Right cardiac atrium (tissue), 5 donors: Measurements from ENCODE around the gene USP3. TPM values are rescaled to one million over a fixed set of nuclear protein-coding genes. Genes with fewer than 3 reads are reported as not detected.

Experiments
- ATAC-seq, 2 donors: fragments of 200-7000 bp; cut with Tn5 transposase; one replicate each; pipeline versions ENCODE4 v1.8.0 to v1.9.1; 2020; ENCODE audit warnings: moderate library complexity in 2 of 2, mild to moderate bottlenecking in 1 of 2
- DNase-seq, 3 donors: peaks; one replicate each; pipeline ENCODE4 v3.0.0-alpha.2; 2020
- H3K27ac ChIP-seq: one replicate; pipeline ENCODE4 v1.5.1; 2013; ENCODE audit warnings: mild to moderate bottlenecking, low read length, control low read depth, moderate library complexity
- H3K27me3 ChIP-seq: one replicate; pipeline ENCODE4 v1.6.1; 2013; ENCODE audit not compliant: control insufficient read depth, insufficient read depth
- H3K4me1 ChIP-seq: one replicate; pipeline ENCODE4 v1.6.1; 2013; ENCODE audit warnings: low read length; ENCODE audit not compliant: control insufficient read depth, insufficient read depth
- H3K4me3 ChIP-seq: one replicate; pipeline ENCODE4 v1.5.1; 2013; ENCODE audit warnings: low read length, control low read depth
- H3K9me3 ChIP-seq: one replicate; pipeline ENCODE4 v1.6.1; 2013; ENCODE audit warnings: low read length; ENCODE audit not compliant: control insufficient read depth
- WGBS: extraction: QIAGEN DNeasy Blood & Tissue Kit; methylation state at CpG from one replicate; pipeline ENCODE4 v1.1.7; 2013; 5-methylcytosine and 5-hydroxymethylcytosine counted together
- intact Hi-C, 4 donors: fragments of 100-400 bp; cut with DNase I; formaldehyde crosslinking; loops; one replicate each; pipeline versions ENCODE4 v1.11.0 to v1.14.0; 2022 to 2023
- polyA plus RNA-seq: library from polyadenylated mRNA; stranded (reverse); fragments of 200-250 nt; gene quantifications from one replicate; pipeline ENCODE4 v1.2.3, GENCODE V29; 2013
- total RNA-seq, 4 donors: library from RNA; stranded (reverse); fragmentation: NEBNext Ultra II Directional; extraction: Animal tissue kit (Norgen Biotek cat#: 25700); gene quantifications; one replicate each; pipeline ENCODE4 v1.2.1, GENCODE V29; 2021
- donor health status: healthy with polysubstance abuse.
- donor health status: DM: no; HTN: yes; CAD: no.
- donor health status: DM: no; HTN: no; CAD: no.
- donor health status: DM: no; HTN: yes; CAD: no; lungs with severe emphysema.
- donor health status: DM: yes; HTN: yes; CAD: no.

Gene USP3
- total and polyA plus RNA-seq, 5 donors = 7.8 to 26.0 (median 21.0) TPM

GRCh38 chr15:63603516-63603915 is 99.1 kb downstream of the USP3 start:
- 83% methylated on average over 4 of the region's 4 CpGs for WGBS
- Histone ChIP-seq H3K4me3 (no peak overlapping the region), H3K27me3 (no peaks in the 10 kb centered on the region), H3K27ac (no peak overlapping the region), H3K4me1 (no peaks in the 10 kb centered on the region), H3K9me3 (no peaks in the 10 kb centered on the region)
- peak in 2 of 3 donors; percentile 9 to 41 for DNase-seq
- ATAC-seq = no peak
- intact Hi-C loops = loop anchor here in 2 of 4 donors (5.0 to 10.0 kb wide), 2 partner anchors 116 to 461 kb away; no protein-coding TSS in a partner anchor

- Histone ChIP-seq H3K9me3 (no peaks in the 10 kb centered on the region), H3K4me3 (no peak overlapping the region), H3K27me3 (no peaks in the 10 kb centered on the region), H3K4me1 (no peaks in the 10 kb centered on the region), H3K27ac (no peak overlapping the region)
- 94% methylated on average over 2 of the region's 2 CpGs for WGBS
- ATAC-seq = no peak
- intact Hi-C loops = loop anchor here in 2 of 4 donors (5.0 to 10.0 kb wide), 2 partner anchors 117 to 461 kb away; no protein-coding TSS in a partner anchor
- DNase-seq = peak in 1 of 3 donors; percentile 9
Observed at GRCh38 chr15:63604281-63604680, 99.9 kb downstream of the USP3 start.

DNA sequence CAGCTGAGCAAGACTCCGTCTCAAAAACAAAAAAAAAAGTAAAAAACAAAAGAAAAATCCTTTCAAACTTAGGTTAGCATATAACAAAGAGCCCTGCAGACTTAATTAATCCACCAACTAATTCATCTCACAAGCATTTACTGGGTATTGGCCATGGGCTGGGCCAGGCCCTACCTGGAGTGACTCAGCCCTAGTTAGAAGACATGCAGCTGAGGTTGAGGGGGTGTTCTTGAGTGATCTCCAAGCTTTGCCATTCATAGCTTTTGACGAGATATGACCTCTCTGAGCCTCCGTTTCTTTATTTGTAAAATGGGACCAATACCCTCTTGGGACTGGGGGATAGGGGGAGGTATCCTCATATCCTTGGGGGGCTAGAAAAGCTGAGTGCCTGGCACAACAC is 100.6 kb downstream of the USP3 start:
- intact Hi-C loops = loop anchor here in 1 of 4 donors (10.0 kb wide), 1 partner anchor 460 kb away; no protein-coding TSS in a partner anchor
- Histone ChIP-seq H3K9me3 (no peaks in the 10 kb centered on the region), H3K27ac (no peak overlapping the region), H3K4me1 (no peaks in the 10 kb centered on the region), H3K4me3 (no peak overlapping the region), H3K27me3 (no peaks in the 10 kb centered on the region)
- WGBS = 96% methylated on average over 3 of the region's 3 CpGs
- DNase-seq (no peak), ATAC-seq (no peak)

GRCh38 chr15:63605816-63606215 is 101.4 kb downstream of the USP3 start:
- Histone ChIP-seq H3K4me1 (no peaks in the 10 kb centered on the region), H3K27ac (no peak overlapping the region), H3K27me3 (no peaks in the 10 kb centered on the region), H3K9me3 (no peaks in the 10 kb centered on the region), H3K4me3 (no peak overlapping the region)
- 54% methylated on average over 7 of the region's 7 CpGs for WGBS
- no peak for ATAC-seq
- DNase-seq = peak in 1 of 3 donors; percentile 49
- intact Hi-C loops = loop anchor here in 1 of 4 donors (10.0 kb wide), 1 partner anchor 459 kb away; no protein-coding TSS in a partner anchor

DNA sequence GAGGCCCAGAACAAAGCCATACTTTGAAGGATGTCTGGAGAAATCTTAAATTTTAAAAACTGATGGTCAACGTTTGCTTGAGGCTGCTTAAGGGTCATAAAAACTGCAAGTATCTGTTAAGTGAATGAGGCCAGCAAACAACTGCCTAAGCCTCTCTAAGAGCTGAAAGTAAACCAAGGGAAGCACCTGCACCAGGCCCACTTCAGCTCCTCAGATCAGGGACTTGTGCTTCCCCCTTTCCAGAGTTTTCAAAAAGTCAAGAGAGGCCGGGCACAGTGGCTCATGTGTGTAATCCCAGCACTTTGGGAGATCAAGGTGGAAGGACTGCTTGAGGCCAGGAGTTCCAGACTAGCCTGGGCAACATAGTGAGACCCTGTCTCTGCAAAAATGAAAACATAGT is 101.9 kb downstream of the USP3 start:
- no peak for ATAC-seq
- Histone ChIP-seq H3K4me3 (no peak overlapping the region), H3K27me3 (no peaks in the 10 kb centered on the region), H3K9me3 (no peaks in the 10 kb centered on the region), H3K4me1 (no peaks in the 10 kb centered on the region), H3K27ac (no peak overlapping the region)
- DNase-seq = no peak
- intact Hi-C loops = loop anchor here in 1 of 4 donors (10.0 kb wide), 1 partner anchor 458 kb away; no protein-coding TSS in a partner anchor
- 62% methylated on average over 2 of the region's 2 CpGs for WGBS

- 92% methylated on average over 15 of the region's 15 CpGs for WGBS
- H3K27ac ChIP-seq = no peak overlapping the region
- no peak for ATAC-seq
Observed at GRCh38 chr15:63608989-63609388, 104.6 kb downstream of the USP3 start.

DNA sequence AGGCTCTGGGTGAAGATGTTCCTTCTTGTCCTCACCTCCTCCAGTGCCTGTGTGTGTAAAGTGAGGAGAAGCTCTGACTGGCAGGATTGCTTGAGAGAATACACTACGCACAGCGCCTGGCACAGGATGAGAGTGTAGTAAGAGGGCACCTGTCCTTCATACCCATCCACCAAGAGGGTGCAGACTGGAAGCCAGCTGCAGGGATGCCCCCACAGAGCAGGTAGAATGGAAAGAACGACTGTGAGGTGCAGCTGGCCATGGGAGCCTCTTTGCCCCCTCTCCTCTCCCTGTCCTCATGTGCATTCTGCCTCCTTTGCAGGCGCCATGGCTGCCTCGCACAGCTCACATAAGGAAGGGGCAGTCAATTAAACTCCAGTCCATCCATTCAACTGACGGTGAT is 105.1 kb downstream of the USP3 start:
- peak in 1 of 2 donors; percentile 3 for ATAC-seq
- no peak overlapping the region for H3K27ac ChIP-seq
- intact Hi-C loops = loop anchor here in 1 of 4 donors (10.0 kb wide), 1 partner anchor 455 kb away; no protein-coding TSS in a partner anchor

More at GRCh38 chr15:63608989-63609388, 104.6 kb downstream of the USP3 start:
- no peaks in the 10 kb centered on the region for H3K9me3 ChIP-seq
- DNase-seq = no peak
- H3K4me1 ChIP-seq = no peaks in the 10 kb centered on the region
- intact Hi-C loops = loop anchor here in 1 of 4 donors (10.0 kb wide), 1 partner anchor 456 kb away; no protein-coding TSS in a partner anchor
- no peaks in the 10 kb centered on the region for H3K27me3 ChIP-seq
- no peak overlapping the region for H3K4me3 ChIP-seq

GRCh38 chr15:63610209-63610841 is 105.9 kb downstream of the USP3 start:
- Histone ChIP-seq H3K9me3 (no peaks in the 10 kb centered on the region), H3K4me3 (no peak overlapping the region), H3K4me1 (no peaks in the 10 kb centered on the region), H3K27ac (peak overlapping the region; percentile 46), H3K27me3 (no peaks in the 10 kb centered on the region)
- ATAC-seq (peak; percentile 70 to 78), DNase-seq (peak; percentile 69 to 81 (median 73))
- intact Hi-C loops = no loop called here
- WGBS = 3% methylated on average over 6 of the region's 6 CpGs

More for the DNA sequence above, 105.1 kb downstream of the USP3 start:
- no peaks in the 10 kb centered on the region for H3K4me1 ChIP-seq
- no peaks in the 10 kb centered on the region for H3K9me3 ChIP-seq
- DNase-seq = no peak
- H3K4me3 ChIP-seq = no peak overlapping the region
- no peaks in the 10 kb centered on the region for H3K27me3 ChIP-seq
- WGBS = 90% methylated on average over 6 of the region's 6 CpGs

- Histone ChIP-seq H3K9me3 (no peaks in the 10 kb centered on the region), H3K4me1 (no peaks in the 10 kb centered on the region), H3K27me3 (no peaks in the 10 kb centered on the region), H3K27ac (no peak overlapping the region), H3K4me3 (no peak overlapping the region)
- ATAC-seq (no peak), DNase-seq (no peak)
- WGBS = 77% methylated on average over 3 of the region's 3 CpGs
- intact Hi-C loops = no loop called here
Observed at GRCh38 chr15:63611177-63611576, 106.8 kb downstream of the USP3 start.

DNA sequence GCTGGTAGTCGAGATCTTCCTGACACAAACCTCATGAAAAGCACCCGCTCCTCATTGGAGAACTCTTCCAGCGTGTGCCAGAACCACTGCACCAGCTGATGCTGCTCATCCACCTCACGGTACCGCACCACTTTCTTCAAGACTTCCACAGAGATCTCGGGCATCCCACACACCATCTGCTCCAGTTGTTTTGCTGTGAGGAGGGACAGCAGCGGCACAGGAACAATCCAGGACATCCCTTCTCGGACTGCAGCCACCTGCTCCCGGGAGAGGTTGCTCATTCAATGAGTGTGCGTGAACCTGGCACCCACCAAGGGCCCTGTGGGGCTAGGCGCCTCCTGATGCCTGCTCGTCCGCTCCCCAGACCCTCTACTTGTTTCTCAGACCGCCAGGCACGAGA is 107.9 kb downstream of the USP3 start:
- no peaks in the 10 kb centered on the region for H3K9me3 ChIP-seq
- no peak overlapping the region for H3K27ac ChIP-seq
- H3K4me3 ChIP-seq = no peak overlapping the region
- intact Hi-C loops = no loop called here
- DNase-seq (no peak), ATAC-seq (no peak)
- no peaks in the 10 kb centered on the region for H3K4me1 ChIP-seq
- no peaks in the 10 kb centered on the region for H3K27me3 ChIP-seq
- 91% methylated on average over 15 of the region's 15 CpGs for WGBS

GRCh38 chr15:63615935-63616334 is 111.5 kb downstream of the USP3 start:
- Histone ChIP-seq H3K27ac (no peak overlapping the region), H3K4me1 (no peaks in the 10 kb centered on the region), H3K27me3 (no peaks in the 10 kb centered on the region), H3K4me3 (no peak overlapping the region), H3K9me3 (no peaks in the 10 kb centered on the region)
- ATAC-seq (no peak), DNase-seq (no peak)
- 87% methylated on average over 3 of the region's 3 CpGs for WGBS
- intact Hi-C loops = no loop called here
